Measurements from ENCODE around the gene LYPLA2.

LYPLA2 gene

DNA sequence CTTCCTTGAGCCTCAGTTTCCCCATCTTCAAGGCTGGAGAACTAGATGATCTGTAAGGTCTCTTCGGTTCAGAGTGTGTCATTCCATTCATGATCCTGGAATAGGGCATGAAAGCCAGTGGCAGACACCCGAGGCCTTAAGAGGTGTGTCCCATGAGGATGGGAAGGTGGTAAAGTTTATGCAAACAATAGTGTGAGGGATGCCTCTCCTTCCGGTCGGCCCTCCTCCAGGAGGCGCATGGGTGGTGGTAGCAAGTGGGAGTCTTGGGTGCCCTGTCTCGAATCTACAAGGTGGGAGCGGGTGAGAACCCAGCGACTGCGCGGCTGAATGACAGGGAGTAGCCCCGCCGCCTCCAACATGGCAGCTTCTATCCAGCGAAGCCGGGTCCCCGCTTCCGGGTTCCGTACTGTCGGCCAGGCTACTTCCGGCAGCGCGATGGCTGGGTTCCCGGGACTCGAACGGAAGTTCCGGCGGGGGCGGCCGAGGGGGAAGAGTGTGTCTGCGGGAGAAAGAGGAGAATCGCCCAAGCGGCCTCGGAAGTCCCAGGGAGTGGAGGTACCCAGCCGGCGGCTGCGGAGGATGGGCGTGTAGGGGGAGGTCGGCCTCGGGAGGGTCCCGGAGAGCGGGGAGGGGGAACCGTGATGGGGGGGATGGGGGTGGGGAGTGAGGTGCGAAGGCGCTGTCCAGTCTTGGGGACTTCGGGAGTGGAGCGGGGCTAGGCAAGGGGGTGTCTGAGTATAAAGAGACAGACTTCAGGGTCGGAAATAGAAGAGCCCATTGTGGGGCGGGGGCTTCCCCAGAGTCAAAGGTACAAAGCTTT is at the start of gene LYPLA2:
LYPLA2 (plus strand) TSS at position 450 of the 820 bp plus-strand sequence. CDS start 1,538 bp downstream, outside the sequence.
- DNase-seq, result peak; percentile 94

DNA sequence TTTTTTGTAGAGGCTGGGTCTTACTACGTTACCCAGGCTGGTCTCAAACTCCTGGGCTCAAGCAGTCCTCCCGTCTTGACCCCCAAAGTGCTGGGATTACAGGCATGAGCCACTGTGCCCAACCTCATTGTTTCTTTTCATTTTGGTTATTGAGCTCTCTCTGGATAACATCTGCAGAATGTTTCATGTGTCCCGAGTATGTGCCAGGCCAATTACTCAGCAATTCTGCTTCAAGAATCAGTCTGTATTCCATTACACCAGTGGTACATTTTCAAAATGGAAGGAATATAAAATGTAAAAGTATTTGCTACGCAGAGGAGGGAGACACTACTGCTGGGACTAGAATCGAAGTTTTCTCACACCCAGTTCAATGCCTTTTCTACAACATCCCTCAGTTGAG is 49.3 kb upstream of the LYPLA2 start:
- no peak for DNase-seq

DNA sequence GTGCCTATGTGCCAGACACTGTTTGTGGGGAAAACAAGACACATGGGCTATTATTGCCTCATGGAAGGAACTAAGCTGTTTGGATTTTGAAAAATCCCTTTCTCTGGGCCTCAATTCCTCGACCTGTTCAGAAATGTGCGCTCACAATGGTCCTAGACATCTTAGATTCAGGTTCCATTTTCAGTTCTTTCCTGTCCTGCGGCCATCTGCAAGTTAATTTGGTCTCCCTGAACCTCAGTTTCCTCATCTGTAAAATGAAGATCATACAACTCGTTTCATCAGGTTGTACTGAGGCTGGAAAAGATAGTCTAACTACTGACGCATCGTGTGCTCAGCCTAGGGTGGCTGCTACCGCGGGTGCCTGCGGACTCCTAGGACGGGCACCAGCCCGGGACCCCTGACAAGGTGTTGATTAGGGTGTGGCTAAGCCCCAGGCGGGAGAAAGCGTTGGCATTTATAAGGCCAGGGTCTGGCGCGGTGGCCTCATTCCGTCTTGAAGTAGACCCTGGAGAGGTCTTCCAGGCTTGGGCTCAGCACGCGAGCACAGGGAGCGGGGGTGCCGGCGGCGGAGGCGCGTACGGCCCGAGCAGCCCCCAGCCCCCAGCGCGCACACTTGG is 48.2 kb upstream of the LYPLA2 start:
- DNase-seq, result peak; percentile 55

DNA sequence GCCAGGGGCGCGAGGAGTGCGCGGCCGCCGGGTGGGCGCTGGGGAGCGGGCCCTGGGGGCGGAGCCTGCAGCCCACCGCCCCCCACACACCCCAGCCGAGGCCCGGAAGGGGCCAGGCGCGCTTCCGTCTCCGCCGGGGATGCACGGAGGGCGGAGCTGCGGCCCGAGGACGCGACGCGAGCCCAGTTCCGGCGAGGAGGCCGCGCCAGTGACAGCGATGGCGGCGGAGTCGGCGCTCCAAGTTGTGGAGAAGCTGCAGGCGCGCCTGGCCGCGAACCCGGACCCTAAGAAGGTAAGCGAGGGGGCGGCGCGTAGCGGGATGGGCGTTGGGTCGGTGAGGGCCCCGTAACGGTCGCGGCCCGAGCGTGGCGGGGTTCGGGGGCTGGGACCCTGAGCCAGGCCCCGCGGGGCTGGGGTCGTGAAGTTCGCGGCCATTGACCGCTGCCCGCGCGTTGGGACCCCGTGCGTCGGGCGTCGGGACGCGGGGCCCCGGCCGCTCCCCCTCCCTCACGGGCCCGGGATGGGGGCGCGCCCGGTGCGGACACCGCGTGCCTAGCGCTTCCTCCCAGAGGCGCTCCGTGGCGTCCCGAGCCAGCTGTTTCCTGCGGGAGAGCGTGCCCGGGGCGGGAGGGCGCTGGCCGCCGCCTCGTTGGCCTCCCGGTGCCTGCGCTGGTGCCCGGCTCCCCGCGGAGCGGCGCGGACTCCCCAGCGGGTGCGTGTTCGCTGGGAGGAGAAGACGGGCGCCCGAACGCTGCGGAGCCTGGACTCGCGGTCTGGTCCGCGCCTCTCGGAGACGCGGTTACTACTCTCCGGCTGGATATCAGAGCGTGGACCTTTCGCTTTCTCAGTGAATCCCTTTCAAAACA is 47.4 kb upstream of the LYPLA2 start, which contains the start of gene ELOA:
ELOA (plus strand) TSS at position 185 of the 866 bp plus-strand sequence; CDS start at position 218, 33 bp downstream.
- DNase-seq, result peak; percentile 83

DNA sequence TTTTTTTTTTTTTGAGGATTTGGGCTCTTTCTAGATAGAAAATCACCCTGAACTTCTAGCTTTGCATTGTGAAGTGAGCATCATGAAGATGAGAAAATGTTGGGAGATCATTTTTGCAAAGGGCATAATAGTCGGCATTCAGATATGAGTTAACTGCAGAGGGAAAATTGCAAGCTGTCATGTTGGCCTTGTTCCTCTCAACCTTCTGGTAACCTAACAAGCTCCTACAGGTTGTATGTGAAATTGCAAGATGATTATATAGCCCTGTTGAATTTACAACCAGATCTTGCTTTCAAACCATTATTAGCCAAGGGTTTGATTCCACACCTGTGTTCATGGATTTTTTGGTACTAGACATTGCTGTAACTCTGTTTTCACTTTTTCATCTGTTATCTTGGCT is 45.4 kb upstream of the LYPLA2 start:
- no peak for DNase-seq

DNA sequence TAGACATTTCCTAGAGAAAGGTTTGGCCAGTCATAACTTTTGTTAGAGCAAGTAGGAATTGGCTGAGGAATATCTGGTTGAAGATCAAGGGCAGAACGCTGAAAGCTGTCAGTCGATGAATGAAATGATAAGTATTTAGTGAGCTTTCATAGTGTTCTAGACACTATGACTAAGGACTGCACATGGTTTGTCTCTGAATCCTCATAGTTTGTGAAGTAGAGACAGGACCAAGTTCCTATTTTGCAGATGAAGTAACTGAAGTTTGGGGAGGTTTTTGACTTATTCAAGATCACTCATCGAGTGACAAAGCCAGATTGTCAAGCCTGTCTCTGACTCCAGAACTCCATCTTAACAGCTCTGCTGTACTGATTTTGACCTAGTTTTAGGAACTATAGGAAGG is 42.9 kb upstream of the LYPLA2 start:
- no peak for DNase-seq

DNA sequence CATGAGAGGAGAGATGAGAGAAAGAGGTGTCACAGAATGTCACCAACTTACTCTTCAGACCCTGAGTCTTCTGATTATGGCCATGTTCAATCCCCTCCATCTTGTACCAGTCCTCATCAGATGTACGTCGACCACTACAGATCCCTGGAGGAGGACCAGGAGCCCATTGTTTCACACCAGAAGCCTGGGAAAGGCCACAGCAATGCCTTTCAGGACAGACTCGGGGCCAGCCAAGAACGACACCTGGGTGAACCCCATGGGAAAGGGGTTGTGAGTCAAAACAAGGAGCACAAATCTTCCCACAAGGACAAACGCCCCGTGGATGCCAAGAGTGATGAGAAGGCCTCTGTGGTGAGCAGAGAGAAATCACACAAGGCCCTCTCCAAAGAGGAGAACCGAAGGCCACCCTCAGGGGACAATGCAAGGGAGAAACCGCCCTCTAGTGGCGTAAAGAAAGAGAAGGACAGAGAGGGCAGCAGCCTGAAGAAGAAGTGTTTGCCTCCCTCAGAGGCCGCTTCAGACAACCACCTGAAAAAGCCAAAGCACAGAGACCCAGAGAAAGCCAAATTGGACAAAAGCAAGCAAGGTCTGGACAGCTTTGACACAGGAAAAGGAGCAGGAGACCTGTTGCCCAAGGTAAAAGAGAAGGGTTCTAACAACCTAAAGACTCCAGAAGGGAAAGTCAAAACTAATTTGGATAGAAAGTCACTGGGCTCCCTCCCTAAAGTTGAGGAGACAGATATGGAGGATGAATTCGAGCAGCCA is 39.7 kb upstream of the LYPLA2 start:
- DNase-seq, result peak; percentile 51

DNA sequence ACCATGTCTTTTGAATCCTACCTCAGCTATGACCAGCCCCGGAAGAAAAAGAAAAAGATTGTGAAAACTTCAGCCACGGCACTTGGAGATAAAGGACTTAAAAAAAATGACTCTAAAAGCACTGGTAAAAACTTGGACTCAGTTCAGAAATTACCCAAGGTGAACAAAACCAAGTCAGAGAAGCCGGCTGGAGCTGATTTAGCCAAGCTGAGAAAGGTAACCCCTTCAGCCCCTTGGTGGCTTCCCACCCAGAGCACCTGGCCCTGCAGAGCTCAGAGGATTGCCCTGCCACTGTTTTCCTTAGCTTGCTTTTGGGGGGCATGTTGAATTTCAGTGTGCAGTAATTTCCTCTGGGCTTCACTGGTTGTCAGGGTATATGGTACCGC is 39.1 kb upstream of the LYPLA2 start:
- DNase-seq, result no peak

DNA sequence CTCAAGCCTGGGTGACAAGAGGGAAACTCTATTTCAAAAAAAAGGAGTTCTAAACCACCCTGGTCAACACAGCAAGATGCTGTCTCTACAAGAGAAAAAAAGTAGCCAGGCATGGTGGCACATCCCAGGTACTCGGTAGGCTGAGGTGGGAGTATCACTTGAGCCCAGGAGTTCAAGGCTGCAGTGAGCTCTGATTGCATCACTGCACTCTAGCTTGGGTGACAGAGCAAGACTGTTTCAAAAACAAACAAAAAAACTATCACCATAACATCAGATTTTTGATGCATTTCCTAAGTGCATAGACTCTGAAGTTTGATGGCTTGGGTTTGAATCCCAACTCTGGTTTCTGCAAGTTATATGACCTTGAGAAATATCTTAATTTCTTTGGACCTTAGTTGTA is 38.0 kb upstream of the LYPLA2 start:
- no peak for DNase-seq

DNA sequence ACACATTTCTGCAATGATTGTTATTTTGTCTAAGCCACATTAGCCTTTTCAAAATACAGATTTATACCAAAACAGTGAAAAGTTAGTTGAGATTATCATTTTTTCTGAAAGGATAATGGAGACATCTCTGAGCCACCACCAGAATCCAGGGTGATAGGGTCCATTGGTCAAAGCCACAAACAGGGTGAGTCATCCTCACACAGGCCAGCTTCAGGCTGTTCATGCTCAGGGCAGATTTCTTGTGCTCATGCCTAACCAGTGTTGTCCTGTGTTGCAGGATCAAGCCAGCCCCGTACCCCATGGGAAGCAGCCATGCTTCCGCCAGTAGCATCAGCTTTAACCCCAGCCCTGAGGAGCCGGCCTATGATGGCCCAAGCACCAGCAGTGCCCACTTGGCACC is 34.3 kb upstream of the LYPLA2 start:
- DNase-seq, result no peak

DNA sequence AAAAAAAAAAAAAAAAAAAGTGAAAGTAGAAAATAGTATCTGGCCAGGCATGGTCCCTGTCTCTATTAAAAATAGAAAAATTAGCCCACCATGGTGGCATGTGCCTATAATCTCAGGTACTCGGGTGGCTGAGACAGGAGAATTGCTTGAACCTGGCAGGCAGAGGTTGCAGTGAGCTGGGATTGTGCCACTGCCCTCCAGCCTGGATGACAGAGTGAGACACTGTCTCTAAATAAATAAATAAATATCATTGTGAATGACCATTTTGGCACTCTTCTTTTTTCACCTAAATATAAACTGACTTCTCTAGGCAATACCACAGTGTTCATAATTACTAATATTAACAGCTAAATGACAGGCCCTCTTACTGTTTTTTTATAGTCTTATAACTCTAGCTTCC is 33.1 kb upstream of the LYPLA2 start:
- DNase-seq, result no peak

DNA sequence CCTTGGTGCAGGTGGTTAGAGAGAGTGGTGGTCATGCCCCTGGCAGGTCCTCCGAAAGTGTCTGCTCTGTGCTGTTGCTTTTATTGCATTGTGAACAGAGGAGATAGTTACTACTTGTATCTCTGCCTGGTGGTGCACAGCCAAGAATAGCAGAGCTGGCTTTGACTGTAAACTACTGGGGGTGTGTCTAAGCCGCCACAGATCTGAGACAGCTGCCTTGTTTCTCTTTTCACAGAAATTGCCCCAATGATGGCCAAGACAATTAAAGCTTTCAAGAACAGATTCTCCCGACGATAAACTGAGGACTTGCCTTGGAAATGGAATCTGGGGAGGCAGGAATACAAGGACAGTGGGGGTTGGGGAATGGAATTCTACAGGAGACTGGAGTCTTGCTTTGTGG is 31.7 kb upstream of the LYPLA2 start:
- no peak for DNase-seq

DNA sequence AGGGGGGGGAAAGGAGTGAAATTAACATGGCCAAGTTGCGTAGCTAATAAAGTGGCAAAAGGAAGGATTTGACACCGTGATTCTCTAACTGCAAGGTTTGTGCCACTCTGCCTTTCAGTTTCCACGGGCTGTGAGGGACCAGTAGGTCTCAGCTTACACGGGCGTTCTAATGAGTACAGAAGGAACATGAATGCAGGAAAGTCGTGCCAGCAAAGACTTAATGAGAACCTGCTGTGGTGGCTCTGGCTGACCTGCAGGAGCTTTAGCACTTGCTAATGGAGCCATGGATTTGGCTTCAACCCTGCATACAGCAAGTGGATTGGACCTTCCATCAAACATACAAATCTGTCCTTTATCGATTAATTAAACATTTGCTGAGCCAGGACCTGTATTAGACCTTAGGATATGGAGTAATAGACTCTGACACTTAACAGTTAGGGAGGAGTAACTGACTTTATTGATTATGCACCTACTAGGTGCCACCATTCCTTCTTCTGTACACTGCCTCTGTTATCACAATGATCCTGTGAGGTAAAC is 27.8 kb upstream of the LYPLA2 start:
- no peak for DNase-seq

DNA sequence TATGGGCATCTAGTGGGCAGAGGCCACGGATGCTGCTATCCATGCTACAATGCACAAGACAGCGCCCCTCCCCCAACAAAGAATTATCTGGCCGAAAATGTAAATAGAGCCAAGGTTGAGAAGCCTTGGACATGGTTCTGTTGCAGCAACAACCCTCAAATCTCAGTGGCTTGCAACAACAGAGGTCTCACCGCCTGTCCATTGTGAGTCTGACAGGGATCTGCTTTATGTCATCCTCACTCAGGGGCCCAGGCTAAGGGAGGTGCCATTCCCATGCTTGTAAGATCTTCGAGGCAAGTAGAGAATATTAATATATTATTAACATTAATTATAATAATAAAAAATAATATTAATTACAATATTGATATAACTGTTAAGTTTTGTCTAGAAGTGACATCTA is 22.2 kb upstream of the LYPLA2 start:
- no peak for DNase-seq

DNA sequence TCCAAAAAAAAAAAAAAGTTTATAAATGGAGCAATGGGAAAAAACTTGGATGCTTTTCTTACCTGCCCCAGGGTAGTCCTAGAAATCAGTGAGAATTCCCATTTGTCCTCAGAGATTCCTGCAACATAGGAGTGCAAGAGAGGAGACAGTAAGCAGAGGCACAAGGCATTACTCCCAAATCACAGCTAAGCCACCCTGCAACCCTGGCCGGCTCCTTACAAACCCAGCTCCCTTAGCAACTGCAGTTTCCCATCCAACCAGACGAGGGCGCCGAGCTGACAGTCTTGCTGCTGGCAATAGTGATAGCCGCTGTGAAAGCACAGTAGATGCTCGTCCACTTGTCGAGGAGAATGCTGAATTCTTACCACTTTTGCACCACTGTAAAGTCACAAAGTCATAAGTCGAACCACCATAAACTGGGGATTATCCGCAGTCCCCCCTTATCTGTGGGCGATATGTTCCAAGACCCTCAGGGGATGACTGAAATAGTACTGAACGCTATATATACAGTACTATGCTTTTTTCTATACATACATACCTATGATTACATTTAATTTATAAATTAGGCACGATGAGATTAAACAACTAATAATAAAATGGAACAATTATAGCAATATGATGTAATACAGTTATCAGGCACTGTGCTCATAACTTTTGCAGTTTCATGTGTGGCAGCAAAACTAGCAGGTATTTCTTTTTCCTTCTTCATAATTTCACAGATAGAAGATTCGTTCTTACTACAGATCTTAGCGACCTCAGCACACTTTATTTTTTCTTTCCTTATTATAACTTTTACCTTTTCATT is 18.7 kb upstream of the LYPLA2 start:
- peak; percentile 94 for DNase-seq

DNA sequence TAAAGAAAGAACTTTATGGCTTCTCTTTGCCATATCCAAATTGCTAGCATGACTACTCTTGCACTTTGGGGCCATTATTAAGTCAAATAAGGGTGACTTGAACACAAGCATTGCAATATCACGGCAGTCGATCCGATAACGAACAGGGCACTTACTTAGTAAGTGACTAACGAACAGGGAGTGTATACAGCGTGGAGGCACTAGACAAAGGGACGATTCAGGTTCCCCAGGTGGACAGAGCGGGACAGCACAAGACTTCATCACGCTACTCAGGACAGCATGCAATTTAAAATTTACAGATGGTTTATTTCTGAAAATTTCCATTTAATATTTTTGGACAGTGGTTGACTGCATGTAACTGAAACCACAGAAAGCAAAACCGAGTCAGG is 18.1 kb upstream of the LYPLA2 start:
- no peak for DNase-seq

DNA sequence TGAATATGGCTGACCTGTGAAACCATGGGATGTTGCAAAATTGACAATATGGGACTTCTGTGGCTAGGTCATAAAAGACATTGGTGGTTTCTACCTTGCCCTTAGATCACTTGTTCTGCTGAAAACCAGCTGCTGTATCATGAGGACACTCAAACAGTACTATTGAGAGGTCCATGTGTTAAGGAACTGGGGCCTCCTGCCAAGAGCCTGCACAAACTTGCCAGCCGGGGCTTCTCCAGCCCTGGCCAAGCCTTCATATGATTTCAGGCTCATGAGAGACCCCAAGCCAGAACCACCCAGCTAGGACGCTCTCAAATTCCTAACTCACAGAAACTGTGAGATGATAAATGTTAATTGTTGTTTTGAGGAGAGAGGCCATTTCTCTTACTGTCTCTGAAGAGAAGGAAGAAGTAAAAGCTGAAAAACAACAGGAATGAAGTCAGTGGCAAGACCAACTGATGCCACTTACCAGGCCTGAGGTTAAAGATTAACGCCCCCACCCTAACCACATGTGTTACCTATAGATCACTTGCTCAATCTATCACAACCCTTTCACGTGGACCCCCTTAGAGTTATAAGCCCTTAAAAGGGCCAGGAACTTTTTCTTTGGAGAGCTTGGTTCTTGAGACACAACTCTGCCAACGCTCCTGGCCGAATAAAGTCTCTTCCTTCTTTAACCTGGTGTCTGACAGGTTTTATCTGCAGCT is 16.6 kb upstream of the LYPLA2 start:
- DNase-seq, result no peak

DNA sequence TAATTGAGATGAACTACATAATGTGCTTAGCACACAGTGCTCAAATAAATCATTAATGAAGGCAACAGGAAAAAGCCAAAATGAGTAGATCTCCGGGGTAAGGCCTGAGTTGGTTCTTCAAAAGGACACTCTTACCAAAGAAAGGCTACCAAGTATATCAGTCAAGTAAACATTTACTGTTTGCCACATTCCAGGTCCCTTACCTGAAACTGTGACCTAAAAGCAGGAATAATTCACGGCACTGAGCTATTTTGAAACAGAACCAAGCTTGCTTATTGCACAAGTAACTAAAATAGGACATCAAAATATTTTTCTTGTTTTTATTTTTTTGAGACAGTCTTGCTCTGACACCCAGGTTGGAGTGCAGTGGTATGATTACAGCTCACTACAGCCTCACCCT is 14.7 kb upstream of the LYPLA2 start:
- DNase-seq, result no peak

DNA sequence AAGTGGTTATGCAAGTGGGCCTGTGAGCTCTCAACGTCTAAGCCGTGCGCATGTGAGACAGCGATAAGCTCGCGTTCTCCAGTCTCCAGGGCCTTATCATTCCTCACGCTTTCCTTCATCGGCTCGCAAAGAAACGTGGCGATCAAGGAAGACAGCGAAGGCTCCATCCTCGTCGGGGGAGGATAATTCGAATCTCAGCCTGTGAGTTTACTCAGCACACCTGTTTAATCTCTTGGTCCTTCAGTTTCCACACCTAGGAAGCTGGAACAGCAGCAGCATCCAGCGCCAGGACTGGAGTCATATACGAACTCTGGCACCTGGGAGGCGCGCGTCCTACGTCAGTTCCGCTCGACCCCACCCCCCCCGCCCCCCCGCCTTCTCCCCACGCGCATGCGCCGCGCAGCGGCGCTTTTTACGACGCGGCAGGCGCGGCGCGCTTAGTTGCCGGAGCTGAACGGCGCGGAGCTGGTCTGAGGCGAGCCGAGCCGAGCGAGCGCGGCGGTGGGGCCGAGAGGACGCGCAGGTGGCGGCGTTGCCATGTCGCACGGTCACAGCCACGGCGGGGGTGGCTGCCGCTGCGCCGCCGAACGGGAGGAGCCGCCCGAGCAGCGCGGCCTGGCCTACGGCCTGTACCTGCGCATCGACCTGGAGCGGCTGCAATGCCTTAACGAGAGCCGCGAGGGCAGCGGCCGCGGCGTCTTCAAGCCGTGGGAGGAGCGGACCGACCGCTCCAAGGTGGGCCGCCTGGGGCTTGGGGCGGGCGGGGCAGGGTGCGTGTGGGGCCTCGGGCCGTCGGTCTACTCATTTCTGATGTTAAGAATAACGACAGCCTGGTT is 12.7 kb upstream of the LYPLA2 start, which contains the start of gene PITHD1:
PITHD1 (plus strand) TSS at position 440 of the 836 bp plus-strand sequence; CDS start at position 538, 98 bp downstream.
- peak; percentile 84 for DNase-seq
